ENCODE results near the gene GABRA5. TPM values are rescaled to one million over a fixed set of nuclear protein-coding genes. Genes with fewer than 3 reads are reported as not detected.

Gene GABRA5
- polyA plus RNA-seq, 1 donor (not counting 4 experiments of a cell fraction or from before 2014, with no cell fraction given) = 0.03 TPM

GRCh38 chr15:26950001-26950400 lies 83.1 kb downstream of the GABRA5 start:
- no peak for DNase-seq (ENCODE audit: low read depth, low spot score)
- Histone ChIP-seq H3K4me3 (ENCODE audit: control insufficient read depth in 2 of 3, extremely low read depth in 1 of 3, insufficient read depth in 2 of 3, low read depth in 1 of 3, low read length in 3 of 3) (no peak overlapping the region), H3K9ac (ENCODE audit: control insufficient read depth, extremely low read depth, insufficient read depth, low read length) (no peak overlapping the region), H3K4me1 (ENCODE audit: control insufficient read depth, extremely low read depth, insufficient read depth, low read length) (no peaks in the 10 kb centered on the region), H4K20me1 (ENCODE audit: control insufficient read depth, extremely low read depth, insufficient read depth, low read length) (no peaks in the 10 kb centered on the region), H3K27ac (ENCODE audit: control insufficient read depth, insufficient read depth, low read length) (no peak overlapping the region), H2AFZ (ENCODE audit: control insufficient read depth, low read length) (no peak overlapping the region), H3K4me2 (ENCODE audit: control insufficient read depth, extremely low read depth, insufficient read depth, low read depth, low read length) (no peak overlapping the region), H3K36me3 (ENCODE audit: control insufficient read depth in 2 of 2, extremely low read depth in 1 of 2, insufficient read depth in 2 of 2, low read length in 2 of 2) (no peaks in the 10 kb centered on the region), H3K27me3 (ENCODE audit: control insufficient read depth, extremely low read depth, insufficient read depth, low read length) (no peaks in the 10 kb centered on the region), H3K9me1 (ENCODE audit: control insufficient read depth, extremely low read depth, insufficient read depth, low read length) (no peaks in the 10 kb centered on the region), H3K79me2 (ENCODE audit: control insufficient read depth, insufficient read depth, low read length) (no peaks in the 10 kb centered on the region), H3K9me3 (ENCODE audit: control insufficient read depth, low read depth, low read length) (no peaks in the 10 kb centered on the region)
- no peak for FAIRE-seq
- dilution Hi-C loops (cut with MboI; ENCODE audit: extremely low pct_ligation_motif_present, low sequenced_read_pairs) = no loop called here
- TF ChIP-seq CTCF (optimal IDR thresholded peaks at IDR 0.05 in 1 of 3, IDR thresholded peaks at IDR 0.05 in 1 of 3, conservative IDR thresholded peaks at IDR 0.05 in 1 of 3; ENCODE audit: extremely low read depth in 1 of 3, insufficient read depth in 2 of 3, low read length in 3 of 3) (no peak), EZH2 (IDR thresholded peaks at IDR 0.05; ENCODE audit: low read length) (no peak)

GRCh38 chr15:26954403-26954802 lies 87.5 kb downstream of the GABRA5 start:
- H3K4me3 ChIP-seq (ENCODE audit: control insufficient read depth in 2 of 3, extremely low read depth in 1 of 3, insufficient read depth in 2 of 3, low read depth in 1 of 3, low read length in 3 of 3) = no peak overlapping the region
- H3K9me3 ChIP-seq (ENCODE audit: control insufficient read depth, low read depth, low read length) = no peaks in the 10 kb centered on the region
- no peaks in the 10 kb centered on the region for H3K27me3 ChIP-seq (ENCODE audit: control insufficient read depth, extremely low read depth, insufficient read depth, low read length)
- dilution Hi-C loops (cut with MboI; ENCODE audit: extremely low pct_ligation_motif_present, low sequenced_read_pairs) = no loop called here
- H3K4me1 ChIP-seq (ENCODE audit: control insufficient read depth, extremely low read depth, insufficient read depth, low read length) = no peaks in the 10 kb centered on the region
- H3K9me1 ChIP-seq (ENCODE audit: control insufficient read depth, extremely low read depth, insufficient read depth, low read length) = no peaks in the 10 kb centered on the region
- no peak overlapping the region for H3K4me2 ChIP-seq (ENCODE audit: control insufficient read depth, extremely low read depth, insufficient read depth, low read depth, low read length)
- no peak overlapping the region for H2AFZ ChIP-seq (ENCODE audit: control insufficient read depth, low read length)
- H4K20me1 ChIP-seq (ENCODE audit: control insufficient read depth, extremely low read depth, insufficient read depth, low read length) = no peaks in the 10 kb centered on the region
- no peak overlapping the region for H3K27ac ChIP-seq (ENCODE audit: control insufficient read depth, insufficient read depth, low read length)
- TF ChIP-seq CTCF (optimal IDR thresholded peaks at IDR 0.05 in 1 of 3, IDR thresholded peaks at IDR 0.05 in 1 of 3, conservative IDR thresholded peaks at IDR 0.05 in 1 of 3; ENCODE audit: extremely low read depth in 1 of 3, insufficient read depth in 2 of 3, low read length in 3 of 3) (no peak), EZH2 (IDR thresholded peaks at IDR 0.05; ENCODE audit: low read length) (no peak)
- no peak overlapping the region for H3K9ac ChIP-seq (ENCODE audit: control insufficient read depth, extremely low read depth, insufficient read depth, low read length)
- no peaks in the 10 kb centered on the region for H3K36me3 ChIP-seq (ENCODE audit: control insufficient read depth in 2 of 2, extremely low read depth in 1 of 2, insufficient read depth in 2 of 2, low read length in 2 of 2)
- H3K79me2 ChIP-seq (ENCODE audit: control insufficient read depth, insufficient read depth, low read length) = no peaks in the 10 kb centered on the region
- no peak for DNase-seq (ENCODE audit: low read depth, low spot score)
- FAIRE-seq = no peak
